GM13976 (cell line): Measurements from ENCODE around the gene PRR16.

ENCODE experiments used
- DNase-seq: peaks from one replicate; pipeline ENCODE4 v3.0.0; 2012; ENCODE audit warnings: low spot score
- CTCF ChIP-seq: IDR thresholded peaks from 2 replicates; pipeline ENCODE4 v1.5.1; 2012; ENCODE audit warnings: borderline replicate concordance, mild to moderate bottlenecking; ENCODE audit not compliant: insufficient read depth; ENCODE audit errors: extremely low read depth, missing control alignments, control extremely low read depth
- in situ Hi-C: fragments of 300-500 bp; cut with MboI; formaldehyde crosslinking; loops from one replicate; pipeline ENCODE4 v1.12.0; 2022; ENCODE audit warnings: low sequenced_read_pairs, mixed read lengths, inconsistent platforms; ENCODE audit not compliant: unreplicated experiment

PRR16 gene

GRCh38 chr5:120614531-120615180 is 150.6 kb downstream of the PRR16 start:
- in situ Hi-C loops: no loop called here
- no peak for DNase-seq
- TF ChIP-seq CTCF: no peak

GRCh38 chr5:120615967-120616645 is 152.0 kb downstream of the PRR16 start:
- in situ Hi-C loops: no loop called here
- no peak for DNase-seq
- no peak for TF ChIP-seq CTCF

- DNase-seq: no peak
- TF ChIP-seq CTCF: no peak
- in situ Hi-C loops: no loop called here
Measured at GRCh38 chr5:120621339-120621738, 157.2 kb downstream of the PRR16 start.

- TF ChIP-seq CTCF: no peak
- in situ Hi-C loops: no loop called here
- no peak for DNase-seq
Measured at GRCh38 chr5:120624021-120624563, 160.0 kb downstream of the PRR16 start.

GRCh38 chr5:120628156-120628555 is 164.1 kb downstream of the PRR16 start:
- DNase-seq: no peak
- TF ChIP-seq CTCF: no peak
- in situ Hi-C loops: no loop called here

GRCh38 chr5:120630550-120630949 is 166.4 kb downstream of the PRR16 start:
- TF ChIP-seq CTCF: no peak
- DNase-seq: no peak
- in situ Hi-C loops: no loop called here
